Endothelial cell of umbilical vein (primary cell): ENCODE measurements around the gene NRGN. TPM values are rescaled to one million over a fixed set of nuclear protein-coding genes. Genes with fewer than 3 reads are reported as not detected.

Experiments
- BruUV-seq: library from RNA; stranded (reverse); fragments of 400-500 nt; replicated peaks from 2 replicates; lab custom pipeline; 2021; lab: Mats Ljungman, UMichigan
- CTCF ChIA-PET: fragments of 300-600, 350-600 bp; sonication (Branson Sonifier 250); formaldehyde crosslinking; loops from one replicate; lab custom pipeline; 2021; ENCODE audit warnings: antibody characterized with exemption, inconsistent platforms; lab: Charles Lee
- POLR2A ChIA-PET: fragments of 300-600, 350-600 bp; sonication (Branson Sonifier 250); formaldehyde crosslinking; loops from one replicate; lab custom pipeline; 2021; ENCODE audit warnings: antibody characterized with exemption, inconsistent platforms; lab: Charles Lee
- DNase-seq: peaks from one replicate; pipeline ENCODE4 v3.0.0-alpha.2; 2011; ENCODE audit warnings: low read depth, low spot score
- FAIRE-seq: peaks from 2 replicates; lab custom pipeline; 2011; peaks lifted over from hg19 to GRCh38; lab: Jason Lieb, UNC
- H2AFZ ChIP-seq: 2 replicates; pipeline ENCODE4 v1.6.0; 2012; ENCODE audit warnings: low read depth, low read length, control low read depth, inconsistent platforms
- H3K27ac ChIP-seq: 2 replicates; pipeline ENCODE4 v1.5.1; 2011; ENCODE audit warnings: low read depth, mild to moderate bottlenecking, control low read depth, low read length, moderate library complexity; ENCODE audit not compliant: insufficient read depth
- H3K27me3 ChIP-seq, 2 experiments: 2 replicates each; pipeline versions ENCODE4 v1.6.0 to v1.6.1; 2011; ENCODE audit warnings: low read length in 2 of 2, mixed read lengths in 1 of 2; ENCODE audit not compliant: control insufficient read depth in 2 of 2, insufficient read depth in 2 of 2
- H3K36me3 ChIP-seq, 2 experiments: 2 replicates in 1 of 2; 3 replicates in 1 of 2; pipeline ENCODE4 v1.5.1; 2011; ENCODE audit warnings: low read length in 2 of 2, mild to moderate bottlenecking in 1 of 2, moderate library complexity in 1 of 2; ENCODE audit not compliant: control insufficient read depth in 2 of 2, insufficient read depth in 2 of 2; ENCODE audit errors: extremely low read depth in 1 of 2
- H3K4me1 ChIP-seq: 3 replicates; pipeline ENCODE4 v1.5.1; 2011; ENCODE audit warnings: mild to moderate bottlenecking, low read length; ENCODE audit not compliant: control insufficient read depth, insufficient read depth; ENCODE audit errors: extremely low read depth
- H3K4me2 ChIP-seq: 2 replicates; pipeline ENCODE4 v1.6.1; 2011; ENCODE audit warnings: low read length, control low read depth, mixed read lengths; ENCODE audit not compliant: insufficient read depth
- H3K4me3 ChIP-seq, 3 experiments: fragments of 200-600 bp in 1 of 3; sonication (generic), shearing (Covaris generic) in 1 of 3; replicated peaks in 1 of 3; 2 replicates each; pipeline ENCODE4 v1.5.1; 2011 to 2016; ENCODE audit warnings: control low read depth in 3 of 3, low read length in 3 of 3, mild to moderate bottlenecking in 2 of 3, inconsistent platforms in 1 of 3, low read depth in 1 of 3, moderate library complexity in 1 of 3; ENCODE audit not compliant: insufficient read depth in 1 of 3
- H3K79me2 ChIP-seq: 2 replicates; pipeline ENCODE4 v1.6.0; 2012; ENCODE audit warnings: low read length, inconsistent platforms; ENCODE audit not compliant: control insufficient read depth, insufficient read depth
- H3K9ac ChIP-seq: replicated peaks from 2 replicates; pipeline ENCODE3; 2011; ENCODE audit warnings: low read length, control low read depth; ENCODE audit not compliant: insufficient read depth; ENCODE audit errors: extremely low read depth
- H3K9me1 ChIP-seq: replicated peaks from 3 replicates; pipeline ENCODE4 v1.6.0; 2011; ENCODE audit warnings: mild to moderate bottlenecking, low read length; ENCODE audit not compliant: control insufficient read depth, insufficient read depth; ENCODE audit errors: extremely low read depth
- H3K9me3 ChIP-seq: replicated peaks from 2 replicates; pipeline ENCODE4 v1.5.1; 2012; ENCODE audit warnings: low read length, inconsistent platforms; ENCODE audit not compliant: control insufficient read depth, insufficient read depth
- H4K20me1 ChIP-seq: replicated peaks from 2 replicates; pipeline ENCODE3; 2011; ENCODE audit warnings: mild to moderate bottlenecking, low read length; ENCODE audit not compliant: control insufficient read depth, insufficient read depth; ENCODE audit errors: extremely low read depth
- CTCF ChIP-seq, 2 donors: IDR thresholded peaks; 1 replicate in 1 of 2; 2 replicates in 1 of 2; pipeline ENCODE4 v1.5.1; 2011; ENCODE audit warnings: low read length in 2 of 2, mild to moderate bottlenecking in 2 of 2, moderate library complexity in 2 of 2, control low read depth in 1 of 2, inconsistent platforms in 1 of 2, low read depth in 1 of 2; ENCODE audit not compliant: insufficient read depth in 1 of 2; ENCODE audit errors: extremely low read depth in 1 of 2
- FOS ChIP-seq: IDR thresholded peaks from 2 replicates; pipeline ENCODE4 v1.6.1; 2011; ENCODE audit warnings: mild to moderate bottlenecking, low read length, moderate library complexity, borderline replicate concordance; ENCODE audit not compliant: insufficient read depth
- JUN ChIP-seq: IDR thresholded peaks from 2 replicates; pipeline ENCODE4 v1.6.1; 2011; ENCODE audit warnings: borderline replicate concordance, low read depth; ENCODE audit not compliant: insufficient read length, insufficient read depth
- MAX ChIP-seq: IDR thresholded peaks from 2 replicates; pipeline ENCODE4 v1.6.1; 2011; ENCODE audit not compliant: insufficient read depth, insufficient read length
- MYC ChIP-seq: IDR thresholded peaks from one replicate; pipeline ENCODE4 v1.6.1; 2011; ENCODE audit warnings: mild to moderate bottlenecking, low read depth, low read length
- POLR2AphosphoS5 ChIP-seq: IDR thresholded peaks from 2 replicates; pipeline ENCODE4 v1.6.1; 2012; ENCODE audit warnings: low read depth, mild to moderate bottlenecking, control low read depth, low read length, moderate library complexity; ENCODE audit not compliant: insufficient read depth
- dilution Hi-C: fragments of 300-500 bp; cut with MboI; formaldehyde crosslinking; loops from one replicate; pipeline ENCODE4 v1.15.0; 2019; ENCODE audit warnings: low sequenced_read_pairs; ENCODE audit not compliant: extremely low pct_ligation_motif_present
- intact Hi-C: fragments of 100-400 bp; cut with micrococcal nuclease; formaldehyde crosslinking; loops from one replicate; pipeline ENCODE4 v1.10.0; 2022
- polyA plus RNA-seq, 4 experiments: library from polyadenylated mRNA; depleted of rRNA in 3 of 4; stranded (reverse) in 3 of 4; unstranded in 1 of 4; fragments of >200 nt; gene quantifications; 2 replicates each; pipeline versions ENCODE4 v1.2.1 to v1.2.3, GENCODE V29; 2011 to 2012; ENCODE audit warnings: missing spikeins in 1 of 4
- total RNA-seq: library from RNA; stranded (reverse); gene quantifications from 2 replicates; pipeline ENCODE4 v1.2.3, GENCODE V29; 2021

NRGN gene
- total and polyA plus RNA-seq, 2 donors (not counting 3 experiments of a cell fraction or from before 2014, with no cell fraction given), result 29.1 to 33.5 TPM

- TF ChIP-seq POLR2AphosphoS5, result no peak
- TF ChIP-seq CTCF (IDR thresholded peaks at IDR 0.05; ENCODE audit: extremely low read depth in 1 of 2, insufficient read depth in 1 of 2, low read depth in 1 of 2, low read length in 2 of 2), result no peak
- TF ChIP-seq FOS, result no peak
- no peak for TF ChIP-seq MYC
- TF ChIP-seq JUN, result no peak
- no peak for TF ChIP-seq MAX
- no peaks in the 10 kb centered on the region for H3K79me2 ChIP-seq
- H4K20me1 ChIP-seq, result no peaks in the 10 kb centered on the region
- H3K9ac ChIP-seq, result no peak overlapping the region
- H3K36me3 ChIP-seq, result no peaks in the 10 kb centered on the region
- POLR2A ChIA-PET, result no interaction called here
- intact Hi-C loops, result no loop called here
- no peak for FAIRE-seq
- no TSS peak for BruUV-seq
- no peaks in the 10 kb centered on the region for H3K9me3 ChIP-seq
- no peak overlapping the region for H2AFZ ChIP-seq
- no peak overlapping the region for H3K4me2 ChIP-seq
- CTCF ChIA-PET, result interaction anchor here (1.2 to 1.5 kb wide), 3 partner anchors 14 to 47 kb away, joined by 4 to 5 read pairs (median 4); no protein-coding TSS in a partner anchor
- DNase-seq, result no peak
- dilution Hi-C loops, result no loop called here
- H3K27me3 ChIP-seq, result peaks cover 6 to 20% of the 10 kb centered on the region in 2 experiments
- no peaks in the 10 kb centered on the region for H3K4me1 ChIP-seq
- no peaks in the 10 kb centered on the region for H3K9me1 ChIP-seq
- no peak overlapping the region for H3K27ac ChIP-seq
- no peak overlapping the region for H3K4me3 ChIP-seq
These were observed 40.2 kb upstream of the NRGN start for GRCh38 chr11:124699547-124699946.
